GM18951 (cell line): Measurements from ENCODE around the gene PCSK5.
"Not testable (repeated sequence)": the region's sequence is repeated elsewhere in the genome, so short reads cannot be mapped to it uniquely, and the experiment has no call there.

Source experiments
- POLR2A ChIP-seq: IDR thresholded peaks from 4 replicates; pipeline ENCODE4 v1.6.1; 2011; ENCODE audit warnings: mild to moderate bottlenecking; ENCODE audit not compliant: insufficient read length, insufficient read depth; ENCODE audit errors: extremely low read depth
- in situ Hi-C: fragments of 300-500 bp; cut with MboI; formaldehyde crosslinking; loops from one replicate; pipeline ENCODE4 v1.12.0; 2022; ENCODE audit warnings: low sequenced_read_pairs, mixed read lengths, inconsistent platforms; ENCODE audit not compliant: unreplicated experiment

Gene PCSK5

GRCh38 chr9:75941066-75941465 is 50.6 kb downstream of the PCSK5 start:
- in situ Hi-C loops: no loop called here
- no peak for TF ChIP-seq POLR2A

- no peak for TF ChIP-seq POLR2A
- in situ Hi-C loops: no loop called here
These were observed 51.3 kb downstream of the PCSK5 start for GRCh38 chr9:75941577-75942311.

GRCh38 chr9:75946766-75947165 is 56.3 kb downstream of the PCSK5 start:
- no peak for TF ChIP-seq POLR2A
- in situ Hi-C loops: no loop called here

- no peak for TF ChIP-seq POLR2A
- in situ Hi-C loops: no loop called here
These were observed 56.8 kb downstream of the PCSK5 start for GRCh38 chr9:75947233-75947632.

- in situ Hi-C loops: no loop called here
- TF ChIP-seq POLR2A: no peak
These were observed 60.5 kb downstream of the PCSK5 start for GRCh38 chr9:75950998-75951397.

GRCh38 chr9:75953218-75953617 is 62.7 kb downstream of the PCSK5 start:
- in situ Hi-C loops: no loop called here
- no peak for TF ChIP-seq POLR2A

GRCh38 chr9:75956161-75956560 is 65.7 kb downstream of the PCSK5 start:
- TF ChIP-seq POLR2A: no peak
- in situ Hi-C loops: no loop called here

- in situ Hi-C loops: no loop called here
- TF ChIP-seq POLR2A: no peak
These were observed 66.6 kb downstream of the PCSK5 start for GRCh38 chr9:75957116-75957515.

GRCh38 chr9:75958226-75958625 is 67.8 kb downstream of the PCSK5 start:
- in situ Hi-C loops: no loop called here
- TF ChIP-seq POLR2A: no peak

GRCh38 chr9:75960551-75960950 is 70.1 kb downstream of the PCSK5 start:
- in situ Hi-C loops: no loop called here
- TF ChIP-seq POLR2A: no peak

- in situ Hi-C loops: no loop called here
- no peak for TF ChIP-seq POLR2A
These were observed 71.7 kb downstream of the PCSK5 start for GRCh38 chr9:75962013-75962661.

GRCh38 chr9:75962662-75963036 is 72.2 kb downstream of the PCSK5 start:
- no peak for TF ChIP-seq POLR2A
- in situ Hi-C loops: no loop called here

GRCh38 chr9:75963321-75963720 is 72.8 kb downstream of the PCSK5 start:
- in situ Hi-C loops: not testable (repeated sequence)

- in situ Hi-C loops: no loop called here
These were observed 74.0 kb downstream of the PCSK5 start for GRCh38 chr9:75964427-75964826.

More at GRCh38 chr9:75964427-75964826, 74.0 kb downstream of the PCSK5 start:
- TF ChIP-seq POLR2A: no peak
